Left renal cortex interstitium (tissue), 4 donors: ENCODE measurements around the gene BCL2L12. TPM values are rescaled to one million over a fixed set of nuclear protein-coding genes. Genes with fewer than 3 reads are reported as not detected.

Experiments
- DNase-seq, 4 donors: peaks; one replicate each; pipeline ENCODE4 v3.0.0-alpha.2; 2013; ENCODE audit warnings: low read depth in 4 of 4, low spot score in 2 of 4, missing footprints in 1 of 4
- polyA plus RNA-seq, 4 donors: library from polyadenylated mRNA; unstranded; fragments of 120-200 nt; gene quantifications; one replicate each; pipeline ENCODE4 v1.2.1, GENCODE V29; 2013; ENCODE audit not compliant: insufficient read length in 4 of 4

The BCL2L12 gene
- polyA plus RNA-seq, 4 donors = 17.6 to 33.9 (median 31.0) TPM

DNA sequence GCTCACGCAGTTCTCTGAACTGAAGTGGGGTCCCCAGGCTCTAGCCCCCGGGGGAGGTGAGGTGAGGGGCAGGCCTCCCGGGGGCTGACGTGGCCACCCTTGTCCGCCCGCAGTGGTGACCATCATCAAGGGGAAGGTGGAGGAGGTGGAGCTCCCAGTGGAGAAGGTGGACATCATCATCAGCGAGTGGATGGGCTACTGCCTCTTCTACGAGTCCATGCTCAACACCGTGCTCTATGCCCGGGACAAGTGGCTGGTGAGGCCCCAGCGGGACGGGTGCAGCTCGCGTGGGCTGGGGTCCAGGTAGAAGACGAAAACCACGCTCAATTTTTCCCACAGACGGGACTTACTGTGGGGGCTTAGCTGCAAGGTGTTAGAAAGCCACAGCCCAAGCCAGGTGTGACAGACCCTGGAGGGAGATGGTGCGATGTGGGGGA lies 18.1 kb downstream of the BCL2L12 start:
- no peak for DNase-seq

DNA sequence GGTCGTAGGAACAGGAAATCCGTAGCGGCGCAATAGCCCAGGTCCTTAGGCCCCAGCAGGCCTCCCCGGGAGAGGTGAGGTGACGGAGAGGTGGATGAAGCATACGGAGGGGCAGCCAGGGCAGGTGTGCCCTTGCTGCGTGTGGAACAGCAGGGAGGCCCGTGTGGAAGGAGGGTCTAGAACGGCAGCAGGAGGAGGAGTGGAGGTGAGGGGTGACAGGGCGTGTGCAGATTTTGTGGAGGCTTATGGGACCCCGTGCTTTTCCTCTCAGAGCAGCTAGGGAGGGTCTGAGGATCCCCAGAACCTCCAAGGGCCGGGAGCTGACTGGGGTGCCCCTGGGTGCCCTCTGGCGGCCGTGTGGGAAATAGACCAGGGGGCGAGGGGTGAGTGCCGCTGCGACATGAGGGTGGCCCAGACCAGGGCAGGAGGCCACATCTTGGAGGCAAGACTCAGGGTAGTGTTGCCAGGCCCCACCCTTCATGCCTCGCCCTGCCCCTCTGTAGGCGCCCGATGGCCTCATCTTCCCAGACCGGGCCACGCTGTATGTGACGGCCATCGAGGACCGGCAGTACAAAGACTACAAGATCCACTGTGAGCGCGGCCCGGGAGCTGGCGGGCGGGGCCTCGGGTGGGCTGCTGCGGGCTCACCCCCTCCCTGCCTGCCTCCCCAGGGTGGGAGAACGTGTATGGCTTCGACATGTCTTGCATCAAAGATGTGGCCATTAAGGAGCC lies 18.7 kb downstream of the BCL2L12 start:
- DNase-seq = no peak

DNA sequence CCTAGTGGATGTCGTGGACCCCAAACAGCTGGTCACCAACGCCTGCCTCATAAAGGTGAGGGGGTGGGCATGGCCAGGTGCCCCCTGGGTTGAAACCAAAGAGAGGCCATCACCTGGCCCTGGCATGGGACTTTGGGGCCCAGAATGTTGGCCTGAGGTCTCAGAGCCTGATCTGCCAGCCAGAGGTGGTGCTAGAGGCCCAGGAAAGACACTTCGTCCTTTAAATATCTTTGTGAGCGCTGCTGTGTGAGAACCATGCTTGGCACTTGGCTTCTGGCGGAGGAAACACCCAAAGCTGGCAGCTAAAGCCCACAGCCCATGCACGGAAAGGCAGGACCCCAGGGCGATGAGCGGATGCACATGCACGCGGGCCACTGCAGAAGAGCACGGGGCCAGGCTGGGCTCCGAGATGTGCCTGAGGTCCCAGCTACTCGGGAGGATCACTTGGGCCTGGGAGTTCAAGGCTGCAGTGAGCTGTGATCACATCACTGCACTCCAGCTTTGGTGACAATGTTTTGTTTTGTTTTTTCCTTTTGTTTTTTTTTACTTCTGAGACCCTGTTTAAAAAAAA lies 19.3 kb downstream of the BCL2L12 start:
- DNase-seq = no peak

DNA sequence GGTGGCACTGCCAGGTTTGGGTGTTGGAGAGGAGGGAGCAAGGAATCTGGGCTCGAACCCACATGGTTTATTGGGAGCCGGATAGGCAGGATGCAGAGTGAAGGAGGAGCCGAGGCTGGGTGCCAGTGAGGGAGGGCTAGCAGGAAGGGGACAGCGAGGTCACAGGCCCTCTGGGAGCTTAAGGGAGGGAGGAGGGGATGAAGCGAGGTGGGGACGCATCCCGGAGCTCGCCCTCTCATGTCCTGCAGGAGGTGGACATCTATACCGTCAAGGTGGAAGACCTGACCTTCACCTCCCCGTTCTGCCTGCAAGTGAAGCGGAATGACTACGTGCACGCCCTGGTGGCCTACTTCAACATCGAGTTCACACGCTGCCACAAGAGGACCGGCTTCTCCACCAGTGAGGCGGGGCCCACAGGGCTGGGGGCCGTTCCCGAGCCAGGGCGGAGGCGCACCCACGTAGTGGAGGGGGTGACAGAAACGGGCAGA lies 20.2 kb downstream of the BCL2L12 start:
- no peak for DNase-seq

DNA sequence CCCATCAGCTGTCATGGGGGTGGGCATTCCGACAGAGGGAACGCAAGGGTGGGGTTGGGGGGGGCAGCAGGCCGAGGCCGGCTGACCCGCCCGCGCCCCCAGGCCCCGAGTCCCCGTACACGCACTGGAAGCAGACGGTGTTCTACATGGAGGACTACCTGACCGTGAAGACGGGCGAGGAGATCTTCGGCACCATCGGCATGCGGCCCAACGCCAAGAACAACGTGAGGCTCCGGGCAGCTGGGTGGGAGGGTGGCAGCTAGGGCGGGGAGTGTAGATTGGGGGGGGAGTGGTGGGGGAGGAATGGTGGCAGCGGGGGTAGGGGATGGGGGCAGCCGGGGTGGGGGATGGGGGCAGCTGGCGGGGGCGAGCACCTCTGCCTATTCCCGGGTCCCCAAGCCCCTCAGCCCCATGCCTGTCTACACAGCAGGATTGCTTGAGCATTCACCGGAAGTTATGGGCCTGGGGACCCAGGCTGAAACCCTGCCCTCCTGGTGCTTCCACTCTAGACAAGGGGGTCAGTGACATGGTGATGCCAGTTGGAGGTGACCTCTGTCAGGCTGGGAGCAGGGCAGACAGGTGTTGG lies 20.9 kb downstream of the BCL2L12 start:
- DNase-seq = no peak

DNA sequence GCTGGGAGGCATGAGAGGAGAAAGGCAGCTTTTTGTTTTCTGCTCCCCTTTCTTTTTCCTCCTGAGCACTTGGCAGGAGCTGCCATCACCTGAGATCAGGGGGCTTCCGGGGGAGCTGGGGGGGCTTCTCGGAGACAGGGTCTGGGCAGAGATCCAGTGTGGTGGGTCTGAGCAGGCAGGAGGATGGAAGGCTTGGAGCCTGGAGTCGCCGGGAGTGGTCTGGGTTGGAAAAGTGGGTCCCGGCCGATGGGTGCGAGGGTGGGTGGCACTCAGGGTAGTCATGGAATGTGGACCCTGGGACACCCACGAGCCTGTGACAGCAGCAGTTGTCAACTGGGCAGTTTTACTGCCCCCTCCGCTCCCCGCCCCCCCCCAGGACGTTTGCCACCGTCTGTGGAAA lies 21.4 kb downstream of the BCL2L12 start:
- DNase-seq = no peak

DNA sequence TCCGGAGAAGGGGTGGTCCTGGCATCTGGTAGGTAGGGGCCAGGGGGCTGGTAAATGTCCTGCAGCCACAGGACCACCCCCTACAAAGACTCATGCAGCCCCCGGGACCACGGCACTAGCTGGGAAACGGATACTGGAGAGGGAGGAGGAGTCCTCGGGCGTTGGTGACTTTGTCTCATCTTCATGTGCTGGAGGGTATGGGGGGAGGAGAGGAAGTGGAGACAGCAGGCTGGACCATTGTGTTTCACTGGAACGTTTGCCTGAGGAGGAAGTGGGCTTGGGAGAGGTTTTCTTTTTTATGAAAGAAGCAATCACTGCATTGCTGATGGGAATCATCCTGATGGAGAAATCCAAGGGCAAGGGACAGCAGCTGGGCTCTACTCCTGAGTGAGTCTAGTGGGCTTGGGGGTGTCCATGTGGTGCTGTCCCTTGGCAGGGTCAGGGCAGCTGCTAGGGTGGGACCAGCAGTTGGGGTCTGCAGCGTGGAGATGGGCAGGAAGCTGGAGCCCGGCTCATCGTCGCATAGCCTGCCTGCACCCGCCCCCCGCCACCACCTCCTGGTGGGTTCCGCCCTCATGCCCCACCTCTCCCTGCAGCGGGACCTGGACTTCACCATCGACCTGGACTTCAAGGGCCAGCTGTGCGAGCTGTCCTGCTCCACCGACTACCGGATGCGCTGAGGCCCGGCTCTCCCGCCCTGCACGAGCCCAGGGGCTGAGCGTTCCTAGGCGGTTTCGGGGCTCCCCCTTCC lies 22.0 kb downstream of the BCL2L12 start:
- no peak for DNase-seq

DNA sequence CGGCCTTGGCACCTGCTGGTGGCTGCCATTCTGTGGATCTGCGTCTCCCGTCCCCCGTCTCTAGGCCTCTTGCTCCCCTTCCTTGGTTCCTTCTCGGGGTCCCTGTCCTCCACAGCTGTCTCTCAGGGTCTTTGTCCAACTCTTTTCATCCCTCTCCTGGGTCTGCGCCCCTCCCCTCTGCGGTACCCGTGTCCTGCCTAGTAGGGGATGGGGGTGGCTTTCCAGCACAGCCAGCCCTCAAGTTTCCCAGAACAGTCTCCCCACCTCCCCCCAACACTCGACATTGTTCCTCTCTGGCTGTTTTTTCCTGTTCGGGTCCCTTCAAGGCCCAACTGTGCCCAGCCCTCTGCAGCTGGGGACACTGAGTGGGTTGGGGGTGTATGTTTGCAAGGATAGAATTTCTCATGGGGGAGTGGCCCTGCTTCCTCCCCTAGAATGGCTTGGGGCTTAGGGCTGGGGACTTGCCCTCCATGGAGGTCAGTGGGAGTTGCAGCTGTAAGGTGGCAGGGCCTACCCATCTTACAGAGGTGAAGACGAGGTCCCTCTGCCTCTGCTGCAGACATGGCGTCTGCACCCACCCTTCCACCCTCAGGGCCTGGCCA lies 22.9 kb downstream of the BCL2L12 start:
- no peak for DNase-seq

DNA sequence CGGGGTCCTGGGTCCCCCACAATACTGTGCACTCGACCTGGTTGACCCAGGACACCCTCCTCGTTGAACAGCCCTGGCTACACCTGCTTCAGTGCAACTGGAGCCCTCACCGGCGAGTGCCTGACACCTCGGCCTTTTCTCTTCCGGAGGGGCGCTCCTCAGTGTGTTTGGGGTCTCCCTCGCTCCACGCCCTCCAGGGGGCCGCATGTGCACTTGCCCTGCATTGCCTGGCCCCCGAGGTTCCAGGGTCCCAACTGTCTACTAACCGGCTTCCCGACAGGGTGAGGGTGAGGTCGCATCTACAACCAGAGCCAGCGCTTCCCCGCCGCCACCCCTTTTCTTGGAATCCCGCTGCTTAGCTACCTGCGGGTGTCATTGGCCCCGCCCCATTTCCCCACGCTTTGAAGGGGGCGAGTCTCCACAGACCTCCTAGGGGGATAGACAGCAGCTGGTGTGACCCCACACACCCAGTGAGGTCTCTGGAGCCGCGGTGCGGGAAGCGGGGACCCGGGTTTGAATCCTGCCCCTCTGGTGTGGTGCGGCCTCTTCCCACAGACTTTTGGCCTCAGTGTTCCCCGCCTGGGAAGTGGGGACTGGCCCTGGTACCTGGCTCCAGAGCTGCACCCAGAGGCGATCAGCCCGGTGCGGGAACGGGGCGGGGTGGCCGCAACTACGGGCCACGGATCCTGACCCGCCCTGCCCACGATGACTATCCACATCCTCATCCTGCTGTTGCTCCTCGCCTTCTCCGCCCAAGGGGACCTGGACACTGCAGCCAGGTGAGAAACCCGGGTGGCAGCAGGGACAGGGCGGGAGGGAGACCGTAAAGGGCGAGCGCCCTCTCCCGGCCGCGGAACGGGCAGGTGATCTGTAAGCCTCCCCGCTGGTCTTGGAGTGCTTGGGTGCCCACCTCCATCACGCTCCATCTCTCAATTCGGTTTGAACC lies 23.7 kb downstream of the BCL2L12 start, which contains the start of gene ADM5:
Gene ADM5, plus strand, starts transcription at position 462 of the 946 bp plus-strand sequence. Its CDS starts 244 bp downstream, at position 706.
- DNase-seq = no peak

DNA sequence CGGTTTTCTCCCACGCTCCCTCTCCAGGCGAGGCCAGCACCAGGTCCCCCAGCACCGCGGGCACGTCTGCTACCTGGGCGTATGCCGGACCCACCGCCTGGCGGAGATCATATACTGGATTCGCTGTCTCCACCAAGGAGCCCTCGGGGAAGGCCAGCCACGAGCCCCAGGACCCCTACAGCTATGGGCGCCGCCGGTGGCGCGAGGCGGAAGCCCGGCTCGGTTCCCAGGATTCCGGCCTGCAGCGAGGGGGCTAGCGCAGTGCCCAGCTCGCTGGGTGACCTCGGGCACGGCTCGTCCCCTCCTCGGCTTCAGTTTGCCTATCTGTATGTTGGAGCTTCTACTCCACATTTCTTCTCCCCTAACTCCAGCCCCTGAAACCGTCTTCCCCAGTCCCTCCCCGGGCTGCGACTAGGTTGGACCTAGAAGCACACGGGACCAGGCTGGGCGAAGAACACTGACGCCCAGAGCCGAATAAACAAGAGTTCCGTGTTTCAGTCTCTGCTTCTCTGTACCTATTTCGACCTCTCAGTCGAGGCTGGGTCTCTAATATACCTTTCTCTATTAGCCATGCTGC lies 24.4 kb downstream of the BCL2L12 start:
- no peak for DNase-seq

DNA sequence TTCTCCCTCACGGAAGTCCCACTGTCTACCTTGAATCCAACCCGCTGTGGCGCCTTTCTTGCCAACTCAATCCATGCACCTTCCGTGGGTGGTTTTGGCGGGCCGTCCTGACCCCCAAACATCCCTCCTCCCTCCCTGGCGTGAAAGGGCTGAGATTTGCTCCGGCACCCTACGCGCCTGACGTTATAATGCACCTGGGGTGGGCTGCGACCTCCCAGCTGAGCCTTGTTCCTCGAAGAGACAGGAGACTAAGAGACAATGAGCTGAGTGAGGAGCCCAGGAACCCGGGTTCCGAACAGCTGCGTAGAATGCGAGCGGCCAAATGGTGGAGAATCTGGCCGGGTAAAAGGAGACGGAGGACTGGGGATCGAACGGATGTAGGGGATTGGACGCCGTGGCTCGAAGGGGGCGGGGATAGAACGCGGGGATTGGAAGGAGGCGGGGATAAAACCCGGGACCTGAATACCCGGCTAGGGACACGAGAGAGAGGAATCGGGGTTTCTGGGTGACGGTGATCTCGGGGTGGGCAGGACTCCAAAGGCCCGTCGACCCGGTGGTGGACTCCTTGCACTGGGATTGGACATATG lies 25.0 kb downstream of the BCL2L12 start, which contains the start of gene CPT1C:
Gene CPT1C, plus strand, starts transcription at position 461 of the 587 bp plus-strand sequence. CDS start 1,137 bp downstream, outside the sequence.
- DNase-seq = peak in 1 of 4 donors; percentile 52

DNA sequence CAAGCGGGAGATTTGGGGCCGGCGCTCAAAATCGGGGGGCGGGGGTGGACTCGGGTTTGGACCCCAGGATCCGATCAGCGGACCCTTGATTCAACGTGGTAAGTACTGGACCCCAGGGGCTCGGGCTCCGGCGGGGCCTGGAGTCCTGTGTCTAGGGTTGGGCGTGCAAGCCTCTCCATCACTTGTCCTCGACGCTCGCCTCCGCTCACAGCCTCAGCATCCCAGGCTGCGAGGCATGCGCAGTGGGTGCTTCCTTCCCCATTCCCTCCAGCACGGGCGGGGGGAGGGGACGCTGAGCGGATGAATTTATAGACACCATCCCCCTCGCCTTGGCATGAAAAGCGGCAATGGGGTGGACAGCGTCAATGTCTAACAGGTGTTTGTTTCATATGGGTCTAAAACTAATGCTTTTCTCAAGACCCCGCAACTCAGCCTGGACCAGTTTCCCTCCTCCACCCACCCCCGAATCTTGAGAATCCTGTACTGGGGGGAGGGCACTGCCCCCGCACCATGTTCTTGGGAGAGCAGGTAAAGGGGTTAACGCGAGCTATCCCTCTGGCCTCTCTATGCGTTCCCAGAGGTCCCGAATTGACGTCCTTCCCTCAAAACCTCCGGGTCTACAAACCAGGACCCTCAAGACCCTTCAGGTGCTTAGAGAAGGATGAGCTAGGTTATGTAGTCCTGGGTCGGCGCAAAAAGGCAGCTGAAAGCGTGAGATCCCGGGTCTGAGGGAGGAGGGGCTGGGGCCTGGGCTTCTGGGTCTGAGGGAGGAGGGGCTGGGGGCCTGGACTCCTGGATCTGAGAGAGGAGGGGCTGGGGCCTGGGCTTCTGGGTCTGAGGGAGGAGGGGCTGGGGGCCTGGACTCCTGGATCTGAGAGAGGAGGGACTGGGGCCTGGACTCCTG lies 25.8 kb downstream of the BCL2L12 start:
- no peak for DNase-seq

DNA sequence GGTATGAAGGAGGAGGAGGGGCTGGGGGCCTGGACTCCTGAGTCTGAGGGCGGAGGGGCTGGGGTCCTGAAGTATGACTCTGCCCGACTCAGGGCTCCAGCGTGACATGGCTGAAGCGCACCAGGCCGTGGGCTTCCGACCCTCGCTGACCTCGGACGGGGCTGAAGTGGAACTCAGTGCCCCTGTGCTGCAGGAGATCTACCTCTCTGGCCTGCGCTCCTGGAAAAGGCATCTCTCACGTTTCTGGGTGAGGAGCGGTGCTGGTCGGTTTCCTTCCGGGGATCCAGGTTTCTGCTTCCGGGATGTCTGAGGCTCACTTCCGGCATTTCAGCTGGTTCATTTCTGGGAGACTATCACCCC lies 26.4 kb downstream of the BCL2L12 start:
- no peak for DNase-seq

DNA sequence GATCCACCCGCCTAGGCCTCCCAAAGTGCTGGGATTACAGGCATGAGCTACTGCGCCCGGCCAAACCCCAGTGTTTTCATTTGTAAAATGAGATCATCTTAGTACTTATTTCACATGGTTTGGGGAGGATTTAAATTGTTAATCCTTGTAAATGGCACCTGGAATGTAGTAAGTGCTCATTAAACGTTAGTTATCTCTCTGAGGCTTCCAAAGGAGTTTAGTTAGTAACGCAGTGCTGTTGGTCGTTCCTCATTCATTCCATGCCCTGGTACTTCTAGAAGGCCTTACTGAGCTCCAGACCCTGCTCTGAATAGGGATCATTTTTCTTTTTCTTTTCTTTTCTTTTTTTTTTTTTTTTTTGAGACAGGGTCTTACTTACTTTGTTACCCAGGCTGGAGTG lies 30.4 kb downstream of the BCL2L12 start:
- no peak for DNase-seq

DNA sequence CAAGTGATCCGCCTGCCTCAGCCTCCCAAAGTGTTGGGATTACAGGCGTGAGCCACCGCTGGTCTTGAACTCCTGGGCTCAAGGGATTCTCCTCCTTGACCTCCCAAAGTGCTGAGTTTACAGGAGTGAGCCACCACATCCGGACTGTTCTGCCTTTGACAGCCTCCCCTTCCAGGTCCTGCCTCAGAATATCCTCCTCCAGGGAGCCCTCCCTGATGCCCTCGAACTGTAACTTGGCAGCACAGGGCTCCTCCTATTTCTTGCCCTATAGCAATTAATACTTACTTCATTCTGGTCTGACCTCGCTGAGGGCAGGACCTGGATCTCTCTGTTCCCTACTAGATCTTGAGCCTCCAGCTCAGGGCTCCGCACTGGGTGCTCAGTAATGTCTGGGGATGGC lies 31.1 kb downstream of the BCL2L12 start:
- no peak for DNase-seq

DNA sequence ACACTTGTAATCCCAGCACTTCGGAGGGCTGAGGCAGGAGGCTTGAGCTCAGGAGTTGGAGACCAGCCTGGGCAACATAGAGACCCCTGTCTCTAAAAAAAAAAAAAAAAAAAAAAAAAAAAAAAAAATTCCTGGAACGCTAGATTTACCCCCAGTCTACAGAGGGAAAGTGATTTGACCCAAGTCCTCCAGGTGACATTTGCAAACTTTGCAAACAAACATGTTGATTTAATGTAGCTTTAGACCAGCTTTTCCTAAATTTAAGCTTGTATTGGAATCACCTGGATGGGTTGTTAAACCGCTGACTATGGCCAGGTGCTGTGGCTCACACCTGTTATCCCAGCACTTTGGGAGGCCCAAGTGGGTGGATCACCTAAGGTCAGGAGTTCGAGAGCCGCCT lies 33.6 kb downstream of the BCL2L12 start:
- DNase-seq = no peak

DNA sequence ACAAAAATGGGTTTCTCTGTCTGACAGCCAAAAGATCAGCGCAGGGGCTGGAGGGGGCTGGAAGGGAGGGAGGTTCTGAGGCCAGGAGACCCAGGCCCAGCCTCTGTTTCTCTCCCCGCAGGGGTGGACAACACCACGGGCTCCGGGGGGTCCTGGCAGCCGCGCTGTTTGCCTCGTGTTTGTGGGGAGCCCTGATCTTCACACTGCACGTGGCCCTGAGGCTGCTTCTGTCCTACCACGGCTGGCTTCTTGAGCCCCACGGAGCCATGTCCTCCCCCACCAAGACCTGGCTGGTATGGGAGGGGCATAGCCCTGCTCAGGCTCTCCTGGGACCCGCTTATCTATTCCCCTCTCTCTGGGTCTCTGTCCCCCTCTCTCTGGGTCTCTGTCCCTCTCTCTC lies 34.8 kb downstream of the BCL2L12 start:
- DNase-seq = no peak

DNA sequence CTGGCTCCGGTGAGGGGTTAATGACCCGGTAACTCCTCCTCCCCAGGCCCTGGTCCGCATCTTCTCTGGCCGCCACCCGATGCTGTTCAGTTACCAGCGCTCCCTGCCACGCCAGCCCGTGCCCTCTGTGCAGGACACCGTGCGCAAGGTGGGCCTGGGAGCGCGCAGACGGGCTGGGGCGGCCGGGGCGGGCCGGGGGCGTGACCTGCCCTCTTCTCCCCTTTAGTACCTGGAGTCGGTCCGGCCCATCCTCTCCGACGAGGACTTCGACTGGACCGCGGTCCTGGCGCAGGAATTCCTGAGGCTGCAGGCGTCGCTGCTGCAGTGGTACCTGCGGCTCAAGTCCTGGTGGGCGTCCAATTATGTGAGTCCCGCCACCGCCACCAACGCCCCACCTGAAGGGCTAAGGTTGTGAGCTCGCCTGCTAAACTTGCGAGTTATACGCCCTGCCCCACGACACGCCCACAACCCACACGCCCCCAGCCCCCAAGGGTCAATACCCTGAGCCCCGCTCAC lies 35.6 kb downstream of the BCL2L12 start:
- no peak for DNase-seq
